ENCODE data around the gene ZNF410. TPM values are rescaled to one million over a fixed set of nuclear protein-coding genes. Genes with fewer than 3 reads are reported as not detected.

Gene ZNF410
- polyA plus RNA-seq, 1 donor (not counting 4 experiments of a cell fraction or from before 2014, with no cell fraction given), result 57.9 TPM

DNA sequence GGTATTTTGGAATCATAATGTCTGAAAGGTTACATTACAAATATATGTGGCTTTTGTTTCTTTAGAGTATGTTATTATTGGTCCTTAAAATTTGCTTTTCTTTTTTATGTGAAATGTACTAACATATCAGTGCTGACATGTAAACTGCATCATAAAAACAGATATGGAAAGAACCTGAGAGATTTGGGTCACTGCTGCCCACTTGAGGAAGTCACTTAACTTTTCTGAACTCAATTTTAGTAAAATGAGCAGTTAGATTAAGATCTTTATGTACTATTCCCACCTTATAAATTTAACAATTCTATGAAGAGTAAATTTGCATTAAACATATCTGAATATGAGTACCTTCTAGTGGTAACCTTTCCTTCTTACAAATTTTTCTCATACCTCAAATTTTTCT is 27.5 kb upstream of the ZNF410 start:
- H3K4me2 ChIP-seq (ENCODE audit: control insufficient read depth, extremely low read depth, insufficient read depth, low read depth, low read length), result no peak overlapping the region
- no peak overlapping the region for H3K4me3 ChIP-seq (ENCODE audit: control insufficient read depth in 2 of 3, extremely low read depth in 1 of 3, insufficient read depth in 2 of 3, low read depth in 1 of 3, low read length in 3 of 3)
- no peak overlapping the region for H3K27ac ChIP-seq (ENCODE audit: control insufficient read depth, insufficient read depth, low read length)
- no peaks in the 10 kb centered on the region for H3K4me1 ChIP-seq (ENCODE audit: control insufficient read depth, extremely low read depth, insufficient read depth, low read length)
- H3K9me3 ChIP-seq (ENCODE audit: control insufficient read depth, low read depth, low read length), result no peaks in the 10 kb centered on the region
- FAIRE-seq (no peak), DNase-seq (ENCODE audit: low read depth, low spot score) (no peak)
- no peak for TF ChIP-seq EZH2 (IDR thresholded peaks at IDR 0.05; ENCODE audit: low read length)
- TF ChIP-seq, protein P1, sequence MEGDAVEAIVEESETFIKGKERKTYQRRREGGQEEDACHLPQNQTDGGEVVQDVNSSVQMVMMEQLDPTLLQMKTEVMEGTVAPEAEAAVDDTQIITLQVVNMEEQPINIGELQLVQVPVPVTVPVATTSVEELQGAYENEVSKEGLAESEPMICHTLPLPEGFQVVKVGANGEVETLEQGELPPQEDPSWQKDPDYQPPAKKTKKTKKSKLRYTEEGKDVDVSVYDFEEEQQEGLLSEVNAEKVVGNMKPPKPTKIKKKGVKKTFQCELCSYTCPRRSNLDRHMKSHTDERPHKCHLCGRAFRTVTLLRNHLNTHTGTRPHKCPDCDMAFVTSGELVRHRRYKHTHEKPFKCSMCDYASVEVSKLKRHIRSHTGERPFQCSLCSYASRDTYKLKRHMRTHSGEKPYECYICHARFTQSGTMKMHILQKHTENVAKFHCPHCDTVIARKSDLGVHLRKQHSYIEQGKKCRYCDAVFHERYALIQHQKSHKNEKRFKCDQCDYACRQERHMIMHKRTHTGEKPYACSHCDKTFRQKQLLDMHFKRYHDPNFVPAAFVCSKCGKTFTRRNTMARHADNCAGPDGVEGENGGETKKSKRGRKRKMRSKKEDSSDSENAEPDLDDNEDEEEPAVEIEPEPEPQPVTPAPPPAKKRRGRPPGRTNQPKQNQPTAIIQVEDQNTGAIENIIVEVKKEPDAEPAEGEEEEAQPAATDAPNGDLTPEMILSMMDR (optimal IDR thresholded peaks at IDR 0.05 in 1 of 3, IDR thresholded peaks at IDR 0.05 in 1 of 3, conservative IDR thresholded peaks at IDR 0.05 in 1 of 3; ENCODE audit: extremely low read depth in 1 of 3, insufficient read depth in 2 of 3, low read length in 3 of 3), result no peak
- H3K9ac ChIP-seq (ENCODE audit: control insufficient read depth, extremely low read depth, insufficient read depth, low read length), result no peak overlapping the region
- H3K36me3 ChIP-seq (ENCODE audit: control insufficient read depth in 2 of 2, extremely low read depth in 1 of 2, insufficient read depth in 2 of 2, low read length in 2 of 2), result peaks cover 2% of the 10 kb centered on the region in 2 experiments
- no peaks in the 10 kb centered on the region for H3K9me1 ChIP-seq (ENCODE audit: control insufficient read depth, extremely low read depth, insufficient read depth, low read length)
- dilution Hi-C loops (cut with MboI; ENCODE audit: extremely low pct_ligation_motif_present, low sequenced_read_pairs), result no loop called here
- H2AFZ ChIP-seq (ENCODE audit: control insufficient read depth, low read length), result no peak overlapping the region
- no peaks in the 10 kb centered on the region for H3K27me3 ChIP-seq (ENCODE audit: control insufficient read depth, extremely low read depth, insufficient read depth, low read length)
- H4K20me1 ChIP-seq (ENCODE audit: control insufficient read depth, extremely low read depth, insufficient read depth, low read length), result no peaks in the 10 kb centered on the region
- no peaks in the 10 kb centered on the region for H3K79me2 ChIP-seq (ENCODE audit: control insufficient read depth, insufficient read depth, low read length)

DNA sequence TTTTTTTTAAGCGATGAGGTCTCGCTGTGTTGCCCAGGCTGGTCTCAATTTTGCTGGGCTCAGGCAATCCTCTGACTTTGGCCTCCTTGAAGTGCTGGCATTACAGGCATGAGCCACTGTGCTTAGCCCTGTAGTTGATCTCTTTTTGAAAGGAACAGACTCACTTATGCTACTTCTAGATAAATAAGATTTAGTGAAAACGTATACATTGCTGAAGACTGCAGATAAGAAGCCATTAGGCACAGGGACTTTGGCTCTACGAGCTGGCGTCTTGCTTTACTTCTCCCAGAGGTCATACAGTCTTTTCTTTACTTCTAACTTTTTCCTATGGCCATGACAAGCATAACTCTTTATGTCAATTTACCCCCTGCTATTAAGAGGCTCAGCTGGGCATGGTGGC is 25.6 kb upstream of the ZNF410 start:
- no peaks in the 10 kb centered on the region for H4K20me1 ChIP-seq (ENCODE audit: control insufficient read depth, extremely low read depth, insufficient read depth, low read length)
- peaks cover 2 to 5% of the 10 kb centered on the region in 2 experiments for H3K36me3 ChIP-seq (ENCODE audit: control insufficient read depth in 2 of 2, extremely low read depth in 1 of 2, insufficient read depth in 2 of 2, low read length in 2 of 2)
- no peaks in the 10 kb centered on the region for H3K4me1 ChIP-seq (ENCODE audit: control insufficient read depth, extremely low read depth, insufficient read depth, low read length)
- H3K27me3 ChIP-seq (ENCODE audit: control insufficient read depth, extremely low read depth, insufficient read depth, low read length), result no peaks in the 10 kb centered on the region
- H3K9me3 ChIP-seq (ENCODE audit: control insufficient read depth, low read depth, low read length), result no peaks in the 10 kb centered on the region
- TF ChIP-seq, protein P1 (optimal IDR thresholded peaks at IDR 0.05 in 1 of 3, IDR thresholded peaks at IDR 0.05 in 1 of 3, conservative IDR thresholded peaks at IDR 0.05 in 1 of 3; ENCODE audit: extremely low read depth in 1 of 3, insufficient read depth in 2 of 3, low read length in 3 of 3), result no peak
- TF ChIP-seq EZH2 (IDR thresholded peaks at IDR 0.05; ENCODE audit: low read length), result no peak
- no peak for FAIRE-seq
- no peak overlapping the region for H3K4me3 ChIP-seq (ENCODE audit: control insufficient read depth in 2 of 3, extremely low read depth in 1 of 3, insufficient read depth in 2 of 3, low read depth in 1 of 3, low read length in 3 of 3)
- H3K27ac ChIP-seq (ENCODE audit: control insufficient read depth, insufficient read depth, low read length), result no peak overlapping the region
- no peak overlapping the region for H3K9ac ChIP-seq (ENCODE audit: control insufficient read depth, extremely low read depth, insufficient read depth, low read length)
- dilution Hi-C loops (cut with MboI; ENCODE audit: extremely low pct_ligation_motif_present, low sequenced_read_pairs), result no loop called here
- H2AFZ ChIP-seq (ENCODE audit: control insufficient read depth, low read length), result no peak overlapping the region
- DNase-seq (ENCODE audit: low read depth, low spot score), result no peak
- no peak overlapping the region for H3K4me2 ChIP-seq (ENCODE audit: control insufficient read depth, extremely low read depth, insufficient read depth, low read depth, low read length)
- no peaks in the 10 kb centered on the region for H3K9me1 ChIP-seq (ENCODE audit: control insufficient read depth, extremely low read depth, insufficient read depth, low read length)
- no peaks in the 10 kb centered on the region for H3K79me2 ChIP-seq (ENCODE audit: control insufficient read depth, insufficient read depth, low read length)

All from keratinocyte (primary cell).